Colon (tissue), 2 donors: ENCODE measurements around the gene ZNF883.

Experiments
- FAIRE-seq: peaks from 2 replicates; lab custom pipeline; 2012; peaks lifted over from hg19 to GRCh38; lab: Jason Lieb, UNC
- donor health status: control.
- donor health status: control.

ZNF883 gene

GRCh38 chr9:112917987-112918362 is 94.0 kb downstream of the ZNF883 start:
- FAIRE-seq = no peak

DNA sequence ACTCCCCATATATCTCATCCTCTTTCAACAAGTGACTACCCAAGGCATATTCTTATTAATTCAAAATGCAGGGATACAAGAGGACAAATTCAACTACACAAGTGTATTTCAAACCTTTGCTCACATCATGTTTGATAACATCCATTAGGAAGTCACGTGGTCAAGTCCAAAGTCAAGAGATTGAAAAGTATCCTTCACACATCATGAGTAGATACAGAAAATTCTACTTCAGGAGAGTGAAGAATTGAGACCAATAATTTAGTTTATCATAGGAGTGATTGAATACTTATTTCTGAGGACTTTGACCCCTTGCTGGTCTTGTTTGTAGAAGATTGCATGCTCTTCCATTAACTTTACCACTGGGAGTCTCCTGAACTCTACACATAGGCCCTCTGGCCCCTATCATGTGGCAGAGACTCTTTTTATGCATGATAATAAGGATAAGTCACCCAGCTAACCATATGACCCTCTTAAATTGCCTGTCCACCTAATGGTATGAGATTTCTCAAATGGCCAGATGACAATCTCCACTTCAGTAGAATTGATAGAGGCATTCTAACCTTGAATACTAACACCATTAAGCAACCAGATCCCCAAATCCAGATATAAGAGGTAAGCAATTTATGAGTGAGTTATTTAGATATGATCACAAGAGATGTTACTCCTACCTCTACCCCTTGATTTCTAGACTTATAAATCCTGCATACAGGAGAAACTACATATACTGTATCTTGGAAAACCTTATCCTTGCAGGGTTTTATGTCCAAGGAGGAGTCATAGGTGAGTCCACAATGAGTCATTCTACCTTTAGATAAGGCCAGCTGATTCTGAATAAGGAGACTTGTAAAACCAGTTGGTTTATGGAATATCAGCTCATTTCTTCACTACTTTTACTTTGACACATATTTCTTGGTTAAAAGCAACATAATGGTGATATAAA is 94.7 kb downstream of the ZNF883 start:
- FAIRE-seq = no peak

- FAIRE-seq = no peak
Observed at GRCh38 chr9:112914524-112914923, 97.5 kb downstream of the ZNF883 start.

DNA sequence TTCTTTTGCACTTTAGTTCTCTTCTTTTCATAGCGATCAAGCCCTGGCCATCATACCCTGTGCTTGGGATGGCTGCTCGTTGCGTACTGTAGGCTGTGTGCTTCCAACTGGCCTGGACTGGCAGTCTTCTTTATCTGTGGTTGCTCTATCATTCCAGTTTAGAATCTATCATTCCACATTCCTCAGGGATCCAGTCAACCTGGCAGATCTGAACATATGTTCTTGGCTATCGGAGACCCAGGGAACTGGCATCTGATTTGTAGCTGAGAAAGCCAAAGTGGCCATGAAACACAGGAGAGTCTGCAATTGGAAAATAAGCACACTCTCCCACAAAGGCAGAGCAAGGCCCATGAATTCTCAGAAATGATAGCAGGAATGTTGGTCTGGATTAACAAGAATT is 98.7 kb downstream of the ZNF883 start:
- no peak for FAIRE-seq

DNA sequence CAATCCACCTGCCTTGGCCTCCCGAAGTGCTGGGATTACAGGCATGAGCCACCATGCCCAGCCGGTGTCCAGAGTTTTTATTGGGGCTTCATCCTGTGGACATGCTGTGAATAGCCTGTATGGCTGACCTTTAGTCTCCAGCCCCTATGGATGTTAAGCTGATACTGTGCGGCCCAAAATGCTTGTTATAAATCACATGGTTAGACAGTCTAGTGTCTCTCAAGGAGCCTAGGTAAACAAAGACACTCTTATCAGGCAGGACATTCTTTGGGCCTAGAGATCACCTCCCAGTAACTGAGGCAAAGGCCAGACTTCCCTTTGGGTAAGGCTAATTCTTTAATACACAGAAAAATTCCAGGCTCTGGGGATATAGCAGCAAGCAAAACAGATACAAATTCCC is 99.4 kb downstream of the ZNF883 start:
- no peak for FAIRE-seq

DNA sequence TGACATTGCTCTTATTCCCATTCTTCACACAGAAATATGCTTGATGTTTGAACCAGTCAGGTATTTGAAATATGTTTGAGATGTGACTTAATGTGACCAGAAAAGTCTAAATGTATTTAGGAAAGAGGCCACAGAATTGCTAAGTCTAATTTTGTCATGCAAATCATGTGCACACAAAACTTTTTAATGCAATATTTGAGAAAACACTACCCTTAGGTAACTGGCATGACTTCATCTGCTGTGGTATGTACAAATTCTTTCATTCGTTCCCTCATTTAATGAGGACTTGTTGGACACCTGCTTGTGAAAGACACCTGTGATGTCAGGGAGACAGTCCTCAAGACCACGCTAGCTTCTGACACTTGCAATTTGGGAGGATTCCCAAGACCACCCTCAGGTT is 100.3 kb downstream of the ZNF883 start:
- no peak for FAIRE-seq
